GM12801 (cell line): ENCODE data around the gene C11orf86.

Source experiments
- TF ChIP-seq, protein P1 (sequence below): IDR thresholded peaks from one replicate; pipeline ENCODE4 v1.5.1; 2011; ENCODE audit warnings: control low read depth; ENCODE audit not compliant: insufficient read length; ENCODE audit errors: extremely low read depth

The C11orf86 gene

DNA sequence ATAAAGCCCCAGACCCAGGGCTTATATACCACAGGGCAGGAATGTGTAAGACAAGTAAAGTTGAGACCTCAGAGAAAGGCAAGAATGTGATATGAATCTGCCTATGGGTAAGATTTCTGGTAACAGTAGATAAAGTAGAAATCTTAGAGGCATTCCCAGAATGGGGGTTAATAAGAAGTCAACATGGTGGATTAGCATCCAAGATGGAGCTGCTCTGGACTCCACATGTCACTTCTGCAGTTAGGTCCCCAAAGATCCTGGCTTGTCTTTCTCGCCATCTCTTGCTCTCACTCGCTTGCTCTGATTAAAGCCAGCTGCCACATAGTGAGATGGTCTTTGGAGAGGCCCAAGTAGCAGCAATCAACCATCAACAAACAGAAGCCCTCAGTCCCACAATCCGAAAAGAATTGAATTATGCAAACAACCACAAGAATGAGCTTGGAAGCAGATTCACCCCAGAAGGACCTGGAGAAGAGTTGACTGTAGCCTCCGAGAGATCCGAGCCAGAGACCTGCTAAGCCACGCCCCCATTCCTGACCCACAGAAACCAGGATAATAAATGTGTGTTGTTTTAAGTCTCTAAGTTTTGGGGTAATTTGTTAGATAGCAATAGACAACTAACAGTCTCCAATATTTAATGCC is 5.4 kb upstream of the C11orf86 start:
- TF ChIP-seq, protein P1, sequence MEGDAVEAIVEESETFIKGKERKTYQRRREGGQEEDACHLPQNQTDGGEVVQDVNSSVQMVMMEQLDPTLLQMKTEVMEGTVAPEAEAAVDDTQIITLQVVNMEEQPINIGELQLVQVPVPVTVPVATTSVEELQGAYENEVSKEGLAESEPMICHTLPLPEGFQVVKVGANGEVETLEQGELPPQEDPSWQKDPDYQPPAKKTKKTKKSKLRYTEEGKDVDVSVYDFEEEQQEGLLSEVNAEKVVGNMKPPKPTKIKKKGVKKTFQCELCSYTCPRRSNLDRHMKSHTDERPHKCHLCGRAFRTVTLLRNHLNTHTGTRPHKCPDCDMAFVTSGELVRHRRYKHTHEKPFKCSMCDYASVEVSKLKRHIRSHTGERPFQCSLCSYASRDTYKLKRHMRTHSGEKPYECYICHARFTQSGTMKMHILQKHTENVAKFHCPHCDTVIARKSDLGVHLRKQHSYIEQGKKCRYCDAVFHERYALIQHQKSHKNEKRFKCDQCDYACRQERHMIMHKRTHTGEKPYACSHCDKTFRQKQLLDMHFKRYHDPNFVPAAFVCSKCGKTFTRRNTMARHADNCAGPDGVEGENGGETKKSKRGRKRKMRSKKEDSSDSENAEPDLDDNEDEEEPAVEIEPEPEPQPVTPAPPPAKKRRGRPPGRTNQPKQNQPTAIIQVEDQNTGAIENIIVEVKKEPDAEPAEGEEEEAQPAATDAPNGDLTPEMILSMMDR: no peak

DNA sequence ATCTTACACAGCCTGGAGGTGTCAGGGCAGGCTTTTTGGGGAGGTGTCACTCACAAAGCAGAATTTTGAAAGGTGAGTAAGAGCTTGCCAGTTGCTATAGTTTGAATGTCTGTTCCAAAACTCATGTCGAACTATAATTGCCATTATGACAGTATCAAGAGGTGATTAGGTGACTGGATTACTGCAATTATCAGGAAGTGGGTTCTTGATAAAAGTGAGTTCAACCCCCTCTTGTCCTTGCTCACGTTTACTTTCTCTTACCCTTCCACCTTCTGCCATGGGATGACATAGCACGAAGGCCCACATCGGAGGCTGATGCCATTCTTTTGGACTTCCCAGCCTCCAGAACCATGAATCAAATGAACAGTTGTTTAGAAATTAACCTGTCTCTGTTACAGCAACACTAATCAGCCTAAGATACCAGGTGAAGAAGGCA is 4.7 kb upstream of the C11orf86 start:
- TF ChIP-seq, protein P1: no peak

DNA sequence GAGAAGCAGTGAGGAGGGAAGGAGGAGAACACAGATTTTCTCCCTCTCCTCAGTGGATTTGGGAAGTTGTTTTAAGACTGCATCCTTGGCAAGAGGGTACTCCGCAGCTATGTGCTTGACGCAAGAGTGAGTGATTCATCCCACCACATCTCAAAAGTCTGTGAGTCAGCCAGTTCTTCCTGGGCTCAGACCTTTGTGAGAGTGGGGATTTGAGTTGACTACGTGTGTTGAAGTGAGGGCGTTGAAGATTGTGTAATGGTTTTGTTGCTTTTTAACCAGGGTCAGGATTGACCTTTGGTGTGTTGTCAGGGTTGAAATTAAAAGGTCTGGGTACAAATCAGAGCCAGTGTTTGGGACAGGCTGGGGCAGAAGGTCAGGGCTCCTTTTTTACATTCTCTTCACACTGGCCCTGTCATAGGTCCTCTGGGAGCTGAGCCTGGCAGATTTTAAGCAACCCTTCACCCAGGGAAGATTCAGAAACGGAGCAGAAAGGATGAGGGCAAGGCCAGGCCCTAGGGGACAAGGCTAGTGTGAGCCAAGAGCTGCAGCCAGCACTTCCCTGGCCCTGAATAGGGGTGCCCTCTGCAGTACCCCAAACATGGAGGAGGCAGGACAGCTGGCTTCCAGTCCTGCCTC is 4.2 kb upstream of the C11orf86 start:
- TF ChIP-seq, protein P1: no peak

DNA sequence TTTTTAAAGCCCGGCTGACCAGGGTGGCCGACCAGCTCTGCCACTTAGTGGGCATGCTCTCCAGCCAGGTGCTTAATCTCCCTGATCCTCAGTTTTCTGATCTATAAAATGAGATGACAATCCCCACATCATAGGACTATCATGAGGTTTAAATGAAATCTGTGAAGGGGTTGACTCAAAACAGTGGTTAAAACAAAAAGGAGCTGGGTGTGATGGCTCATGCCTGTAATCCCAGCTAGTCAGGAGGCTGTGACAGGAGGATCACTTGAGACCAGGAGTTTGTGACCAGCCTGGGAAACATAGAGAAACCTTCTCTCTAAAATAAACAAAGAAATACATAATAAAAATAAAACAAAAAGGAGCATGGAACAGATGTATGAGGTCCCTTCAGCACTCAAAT is 3.6 kb upstream of the C11orf86 start:
- TF ChIP-seq, protein P1: no peak

DNA sequence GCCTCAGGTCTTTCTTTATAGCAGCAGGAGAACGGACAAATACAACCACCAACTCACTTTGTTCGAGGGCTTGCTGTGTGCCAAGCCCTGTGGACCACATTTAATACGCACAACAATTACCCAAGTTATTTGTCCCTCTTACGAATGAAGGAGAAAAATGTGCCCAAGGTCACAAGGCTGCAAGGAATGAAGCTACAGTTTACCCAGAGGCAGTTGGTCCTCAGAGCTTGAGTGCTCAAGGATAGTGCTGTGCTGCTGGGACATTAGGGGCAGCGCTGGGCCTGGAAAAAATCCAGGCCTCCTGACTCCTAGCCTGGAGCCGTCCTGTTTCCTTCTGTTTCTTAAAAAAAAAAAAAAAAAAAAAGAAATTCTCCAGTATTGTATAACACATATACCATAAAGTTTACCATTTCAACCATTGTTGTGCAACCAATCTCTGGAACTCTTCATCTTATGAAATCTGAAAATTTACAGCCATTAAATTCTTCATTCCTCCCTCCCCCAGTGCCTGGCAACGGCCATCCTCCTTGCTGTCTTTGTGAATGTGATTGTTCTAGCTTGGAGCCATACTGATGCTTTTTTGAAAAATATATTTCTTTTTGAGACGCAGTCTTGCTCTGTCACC is 1.0 kb upstream of the C11orf86 start:
- TF ChIP-seq, protein P1: no peak

DNA sequence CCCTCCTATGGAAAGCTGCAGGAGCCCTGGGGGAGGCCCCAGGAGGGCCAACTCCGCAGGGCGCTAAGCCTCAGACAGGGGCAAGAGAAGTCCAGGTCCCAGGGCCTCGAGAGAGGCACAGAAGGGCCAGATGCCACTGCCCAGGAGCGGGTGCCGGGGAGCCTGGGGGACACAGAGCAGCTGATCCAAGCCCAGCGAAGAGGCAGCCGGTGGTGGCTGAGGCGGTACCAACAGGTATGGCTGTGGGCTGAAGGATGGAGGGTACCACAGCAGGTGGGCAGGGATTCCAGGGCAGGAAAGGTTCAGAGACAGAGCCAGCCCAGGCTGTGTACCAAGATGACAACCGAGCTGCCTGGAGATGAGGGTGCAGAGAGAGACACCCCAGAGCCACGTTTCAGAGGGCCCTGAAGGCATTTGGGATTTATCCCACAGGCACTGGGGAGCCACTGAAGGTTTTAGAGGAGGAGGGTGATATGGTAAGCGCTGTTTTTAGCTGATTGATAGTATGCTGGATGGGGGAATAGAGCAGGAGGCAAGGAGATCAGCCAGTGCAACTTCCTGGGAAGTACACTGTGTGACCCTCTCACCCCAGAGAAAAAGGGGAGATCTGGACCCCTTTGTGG is 412 bp downstream of the C11orf86 start:
- TF ChIP-seq, protein P1: no peak

DNA sequence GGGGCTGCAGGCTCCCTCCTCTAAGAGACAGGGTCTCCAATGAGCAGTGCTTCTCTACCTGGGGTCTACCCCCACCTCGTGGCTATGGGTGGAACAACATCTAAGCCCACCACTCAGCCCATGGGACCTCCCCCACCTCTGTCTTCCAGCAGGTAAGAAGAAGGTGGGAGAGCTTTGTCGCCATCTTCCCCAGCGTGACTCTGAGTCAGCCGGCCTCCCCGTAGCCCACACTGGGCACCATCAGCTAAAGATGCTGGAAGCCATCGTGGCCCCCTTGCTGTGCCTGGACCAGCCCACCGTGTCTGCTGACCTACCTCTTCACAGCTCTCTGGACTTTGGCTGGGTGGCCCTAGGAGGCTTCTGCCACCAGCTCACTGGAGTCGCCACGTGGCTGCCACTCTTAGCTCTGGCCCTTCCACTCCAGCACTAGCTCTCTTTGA is 944 bp downstream of the C11orf86 start:
- TF ChIP-seq, protein P1: no peak
